Measurements from ENCODE around the gene RIPPLY3.
"Not testable (repeated sequence)": the region's sequence is repeated elsewhere in the genome, so short reads cannot be mapped to it uniquely, and the experiment has no call there.

RIPPLY3 gene

DNA sequence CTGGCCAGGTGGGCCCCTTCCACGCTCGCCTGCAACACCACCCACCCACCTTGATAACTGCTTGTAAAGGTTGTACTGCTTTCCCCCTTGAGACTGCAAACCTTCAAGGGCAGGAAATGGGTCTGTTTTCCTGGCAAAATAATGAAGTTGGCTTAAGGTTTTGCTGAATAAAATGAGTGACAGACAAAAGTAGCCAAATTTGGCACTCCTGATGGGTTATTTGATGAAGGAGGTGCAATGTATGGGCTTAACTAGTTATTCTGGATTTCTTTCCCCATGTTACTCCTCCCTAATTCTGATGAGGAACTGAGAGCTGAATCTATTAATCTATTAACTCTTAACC, 25.5 kb upstream of the RIPPLY3 start:
- DNase-seq, result no peak

DNA sequence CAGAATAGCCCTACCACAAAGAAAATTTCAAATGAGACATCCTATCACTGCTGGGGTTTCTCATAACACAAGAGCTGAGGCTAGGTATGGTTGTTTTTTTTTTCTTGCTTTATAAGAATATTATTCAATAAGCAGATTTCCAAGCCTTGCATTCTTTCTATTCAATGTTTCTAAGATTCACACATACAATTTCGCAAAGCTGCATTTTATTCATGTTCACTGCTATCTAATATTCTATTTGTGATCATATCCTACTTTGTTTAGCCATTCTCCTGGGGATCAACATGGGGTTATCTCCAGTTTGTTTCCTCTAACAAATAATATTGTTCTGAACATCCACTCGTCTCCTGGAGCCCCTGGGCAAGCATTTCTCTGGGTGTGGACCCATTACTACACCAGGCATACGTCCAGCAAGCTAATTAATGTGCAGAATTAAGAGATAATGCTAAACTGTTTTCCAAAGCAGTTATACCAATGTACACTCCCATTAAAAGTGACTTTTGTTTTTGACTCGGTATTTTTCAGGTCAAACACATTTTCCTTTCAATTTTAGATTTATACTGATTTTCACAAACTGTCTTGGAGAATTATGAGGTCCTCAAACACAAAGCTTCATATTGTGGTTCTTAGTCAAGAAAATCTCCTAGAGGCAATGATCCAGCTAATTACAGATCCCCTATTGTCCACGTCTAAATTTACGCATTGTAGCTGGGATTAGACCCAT, 24.4 kb upstream of the RIPPLY3 start:
- no peak for DNase-seq

DNA sequence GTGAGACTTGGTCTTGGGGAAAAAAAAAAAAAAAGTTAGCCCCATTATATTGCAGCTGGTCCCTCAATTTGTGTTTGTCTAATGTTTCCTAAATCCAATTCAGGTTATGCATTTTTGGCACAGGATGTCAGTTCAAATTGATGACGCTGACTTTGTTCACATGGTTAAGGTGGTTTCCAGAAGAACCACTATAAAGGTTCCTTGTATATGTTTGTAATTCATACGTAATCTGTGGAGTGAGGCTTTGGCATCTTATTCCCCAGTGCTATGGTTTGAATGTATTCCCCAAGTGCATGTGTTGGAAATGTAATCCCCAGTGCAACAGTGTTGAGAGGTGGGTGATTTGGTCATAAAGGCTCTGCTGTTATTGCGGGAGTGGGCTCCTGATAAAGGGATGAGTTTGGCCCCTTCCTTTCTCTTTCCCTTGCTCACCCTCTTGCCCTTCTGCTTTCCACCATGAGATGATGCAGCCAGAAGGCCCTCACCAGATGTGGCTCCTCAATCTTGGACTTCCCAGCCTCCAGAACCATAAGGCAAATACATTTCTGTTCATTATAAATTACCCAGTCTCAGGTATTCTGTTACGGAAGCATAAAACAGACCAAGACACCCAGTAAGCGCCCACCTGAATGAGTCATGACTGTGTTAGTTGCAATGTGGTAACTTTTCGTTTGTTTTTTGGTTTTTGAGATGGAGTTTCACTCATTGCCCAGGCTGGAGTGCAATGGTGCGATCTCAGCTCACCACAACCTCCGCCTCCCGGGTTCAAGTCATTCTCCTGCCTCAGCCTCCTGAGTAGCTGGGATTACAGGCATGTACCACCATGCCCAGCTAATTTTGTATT, 20.5 kb upstream of the RIPPLY3 start:
- DNase-seq, result no peak

DNA sequence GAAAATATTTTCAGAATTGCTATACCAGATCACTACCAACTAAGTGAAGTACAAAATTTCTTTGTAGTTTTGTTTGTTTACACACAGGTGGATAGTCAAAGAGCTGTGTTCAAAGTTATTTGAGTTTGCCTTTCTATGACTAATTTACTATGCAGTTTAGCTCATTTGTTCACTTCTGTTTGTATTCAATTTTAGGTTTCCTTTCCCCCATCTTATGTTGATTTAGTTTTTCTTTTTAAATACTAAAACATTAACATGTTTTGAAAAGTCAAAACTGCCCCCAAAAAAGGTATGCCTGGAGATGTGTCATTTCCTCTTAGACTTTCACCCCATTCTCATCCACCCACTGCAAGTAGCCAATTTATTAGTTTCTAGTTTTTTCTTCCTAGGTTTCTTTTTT, 18.7 kb upstream of the RIPPLY3 start:
- DNase-seq, result no peak

DNA sequence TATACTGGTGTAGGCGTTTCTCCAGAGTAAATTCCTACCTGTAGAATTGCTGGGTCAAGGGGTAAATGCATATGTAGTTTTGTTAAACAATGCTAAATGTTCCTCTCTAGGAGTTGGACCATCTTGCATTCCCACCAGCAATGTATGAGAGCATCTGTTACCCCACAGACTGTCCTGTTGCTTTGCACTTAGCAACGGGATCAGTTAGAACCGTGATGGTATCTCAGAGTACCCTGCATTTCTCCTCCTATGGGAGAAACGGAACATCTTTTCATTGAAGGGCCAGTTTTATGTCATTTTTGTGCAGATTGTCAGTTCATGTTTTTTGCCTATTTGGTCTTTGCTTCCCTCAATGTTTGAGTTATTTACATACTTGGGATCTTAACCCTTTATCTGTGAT, 18.0 kb upstream of the RIPPLY3 start:
- DNase-seq, result no peak

DNA sequence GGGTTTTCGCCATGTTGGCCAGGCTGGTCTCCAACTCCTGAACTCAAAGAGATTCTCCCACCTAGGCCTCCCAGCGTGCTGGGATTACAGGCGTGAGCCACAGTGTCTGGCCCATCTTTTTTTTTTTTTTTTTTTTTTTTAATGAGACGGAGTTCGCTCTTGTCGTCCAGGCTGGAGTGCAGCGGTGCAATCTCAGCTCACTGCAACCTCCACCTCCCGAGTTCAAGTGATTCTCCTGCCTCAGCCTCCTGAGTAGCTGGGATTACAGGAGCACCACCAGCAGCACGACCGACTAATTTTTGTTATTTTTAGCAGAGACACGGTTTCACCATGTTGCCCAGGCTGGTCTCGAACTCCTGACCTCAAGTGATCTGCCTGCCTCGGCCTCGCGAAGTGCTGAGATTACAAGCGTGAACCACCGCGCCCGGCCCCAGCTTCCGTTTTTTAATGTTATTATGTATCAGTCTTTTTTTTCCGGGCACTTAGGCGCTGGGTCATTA, 17.3 kb upstream of the RIPPLY3 start:
- DNase-seq, result not testable (repeated sequence)

DNA sequence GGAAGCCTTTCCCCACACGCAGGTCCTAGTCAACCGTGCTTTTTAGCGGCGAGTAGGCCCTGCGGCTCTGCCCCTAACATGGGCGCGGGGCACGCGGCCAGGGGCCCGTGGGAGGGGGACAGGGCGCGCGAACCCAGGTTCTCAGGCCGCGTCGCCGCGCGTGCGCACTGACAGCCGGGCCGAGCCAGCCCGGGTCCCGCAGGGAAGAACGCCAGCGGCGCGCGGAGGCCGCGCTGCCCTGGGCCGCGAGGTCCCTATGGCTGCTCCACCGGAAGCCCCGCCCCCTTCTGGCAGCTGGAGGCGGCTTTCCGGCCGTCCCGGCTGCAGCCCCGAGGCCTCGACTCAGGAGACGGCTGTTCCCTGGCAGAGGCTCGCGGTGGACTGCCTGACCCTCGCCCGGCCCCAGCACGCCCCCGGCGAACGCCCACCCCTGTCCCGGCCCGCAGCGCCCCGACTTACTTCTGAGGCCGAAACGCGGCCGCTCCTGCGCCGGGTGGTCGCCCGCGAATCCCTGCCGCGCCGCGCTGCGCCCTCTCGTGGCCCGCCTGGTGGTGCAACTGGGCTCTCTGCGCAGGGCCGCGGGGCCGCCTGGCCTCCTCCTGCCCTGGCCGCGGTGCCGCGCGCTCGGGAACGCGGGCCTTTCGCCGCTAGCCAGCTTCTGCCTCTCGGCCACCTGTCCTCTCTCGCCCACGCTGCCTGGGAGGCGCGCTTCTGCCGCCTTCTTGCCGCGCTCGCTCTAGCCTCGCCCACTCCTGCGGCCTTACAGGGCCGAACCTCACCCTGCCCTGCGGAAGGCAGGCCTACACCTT, 16.6 kb upstream of the RIPPLY3 start:
- DNase-seq, result peak; percentile 94

DNA sequence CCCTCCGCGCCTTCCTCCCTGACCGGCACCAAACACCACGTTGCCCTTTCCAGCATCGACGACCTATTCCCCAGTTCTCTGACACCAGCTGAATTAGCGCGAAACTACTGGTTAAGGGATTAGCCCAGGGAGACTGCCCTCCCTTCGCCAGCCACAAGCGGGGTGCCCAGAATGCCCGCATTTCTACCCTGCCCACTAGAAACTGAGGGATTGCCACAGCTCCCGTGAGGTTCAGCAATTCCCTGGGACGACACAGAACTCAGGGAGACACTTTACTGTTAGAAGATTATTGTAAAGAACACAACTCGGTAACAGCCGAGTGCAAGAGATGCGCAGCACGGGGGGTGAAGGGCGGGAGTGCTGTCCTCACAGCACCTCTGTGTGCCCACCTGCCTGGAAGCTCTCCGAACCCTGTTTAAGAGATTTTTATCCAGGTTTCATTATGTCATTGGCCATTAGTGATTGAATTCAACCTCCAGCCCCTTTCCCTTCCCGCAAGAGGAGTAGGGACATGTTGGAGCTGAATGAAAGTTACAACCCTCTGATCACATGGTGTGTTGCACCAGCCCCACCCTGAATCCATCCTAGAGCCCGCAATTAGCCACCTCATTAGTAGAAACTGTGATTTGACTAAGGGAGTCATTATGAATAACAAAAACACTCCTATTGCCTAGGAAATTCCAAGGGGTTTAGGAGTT, 15.8 kb upstream of the RIPPLY3 start:
- DNase-seq, result no peak

DNA sequence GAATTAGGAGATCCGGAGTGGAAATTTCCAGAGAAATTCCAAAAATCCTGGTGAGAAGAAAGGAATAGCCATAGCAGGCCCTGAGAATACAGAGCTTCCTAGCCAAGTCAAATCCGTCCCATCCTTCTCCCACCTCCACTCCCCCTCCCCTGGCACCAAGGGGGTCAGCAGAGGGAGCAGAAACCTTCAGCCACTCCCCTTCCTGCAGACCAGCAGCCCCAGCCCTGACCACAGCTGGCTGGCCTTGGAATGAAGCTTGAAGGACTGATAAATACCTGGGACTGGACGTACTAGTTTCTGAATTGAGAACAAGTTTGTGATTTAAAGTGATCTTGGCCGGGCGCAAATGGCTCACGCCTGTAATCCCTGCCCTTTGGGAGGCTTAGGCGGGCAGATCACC, 13.8 kb upstream of the RIPPLY3 start:
- no peak for DNase-seq

DNA sequence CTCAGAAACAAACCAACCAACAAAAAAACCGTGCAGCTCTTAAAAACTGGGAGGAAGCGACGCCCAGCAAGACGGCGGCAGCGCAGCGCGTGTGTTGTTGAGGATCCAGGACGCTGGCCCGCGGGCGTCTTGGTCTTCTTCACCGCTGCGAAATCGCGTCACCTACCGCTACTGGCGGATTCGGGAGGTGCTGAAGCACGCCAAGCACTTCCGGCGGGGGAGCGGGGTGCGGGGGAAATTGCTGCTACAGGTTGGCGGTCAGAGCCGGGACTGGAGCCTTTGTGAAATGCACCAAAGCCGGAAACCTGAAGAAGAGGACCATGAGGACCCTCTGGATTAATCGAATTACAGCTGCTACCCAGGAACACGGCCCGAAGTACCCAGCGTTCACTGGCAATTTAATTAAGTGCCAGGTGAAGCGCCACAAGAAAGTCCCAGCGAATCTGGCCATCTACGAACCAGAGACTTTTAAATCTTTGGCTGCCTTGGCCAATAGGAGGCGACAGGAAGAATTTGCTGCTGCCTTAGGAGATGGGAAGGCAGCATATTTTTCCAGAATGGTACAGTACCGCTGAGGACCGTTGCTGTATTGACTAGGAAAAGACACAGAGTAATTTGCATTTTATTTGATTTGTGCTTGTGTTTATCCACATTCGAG, 11.9 kb upstream of the RIPPLY3 start:
- peak; percentile 24 for DNase-seq

DNA sequence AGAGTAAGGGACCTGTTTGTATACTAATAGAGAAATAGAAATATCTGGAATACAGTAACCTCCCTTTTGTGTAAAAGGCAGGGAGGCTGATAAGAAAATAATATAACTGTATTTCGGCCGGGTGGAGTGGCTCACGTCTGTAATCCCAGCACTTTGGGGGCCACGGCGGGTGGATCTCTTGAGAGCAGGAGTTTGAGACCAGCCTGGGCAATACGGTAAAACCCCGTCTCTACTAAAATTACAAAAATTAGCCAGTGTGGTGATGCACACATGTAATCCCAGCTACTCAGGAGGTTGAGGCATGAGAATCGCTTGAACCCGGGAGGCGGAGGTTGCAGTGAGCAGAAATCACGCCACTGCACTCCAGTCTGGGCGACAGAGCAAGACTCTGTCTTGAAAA, 11.2 kb upstream of the RIPPLY3 start:
- DNase-seq, result not testable (repeated sequence)

DNA sequence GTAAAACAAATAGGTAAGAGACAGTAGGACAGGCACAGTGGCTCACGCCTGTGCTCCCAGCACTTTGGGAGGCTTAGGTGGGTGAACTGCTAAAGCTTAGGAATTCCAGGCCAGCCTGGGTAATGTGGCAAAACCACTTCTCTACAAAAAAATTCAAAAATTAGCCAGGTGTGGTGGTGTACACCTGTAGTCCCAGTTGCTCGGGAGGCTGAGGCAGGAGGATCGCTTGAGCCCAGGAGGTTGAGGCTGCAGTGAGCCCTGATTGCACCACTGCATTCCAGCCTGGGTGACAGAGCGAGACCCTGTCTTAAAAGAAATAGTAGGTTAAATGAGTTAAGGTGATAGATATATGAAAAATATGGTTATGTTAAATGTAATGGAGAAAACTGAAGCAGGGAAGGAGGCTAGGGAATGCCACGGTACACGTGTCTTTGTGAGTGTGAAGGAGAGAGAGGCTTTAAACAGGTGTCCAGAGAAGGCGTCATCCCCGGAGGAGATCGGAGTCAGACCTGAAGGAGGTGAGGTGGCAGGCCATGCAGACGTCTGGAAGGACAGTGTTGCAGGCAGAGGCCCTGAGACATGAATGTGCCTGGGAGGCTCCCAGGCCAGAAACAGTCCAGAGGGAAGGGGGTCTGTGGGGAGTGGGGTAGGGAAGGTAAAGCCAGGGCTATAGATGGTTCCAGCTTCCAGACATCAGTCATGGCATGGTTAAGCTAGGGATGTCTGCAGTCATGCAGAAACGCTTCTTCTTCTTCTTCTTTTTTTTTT, 7.2 kb upstream of the RIPPLY3 start:
- no peak for DNase-seq

DNA sequence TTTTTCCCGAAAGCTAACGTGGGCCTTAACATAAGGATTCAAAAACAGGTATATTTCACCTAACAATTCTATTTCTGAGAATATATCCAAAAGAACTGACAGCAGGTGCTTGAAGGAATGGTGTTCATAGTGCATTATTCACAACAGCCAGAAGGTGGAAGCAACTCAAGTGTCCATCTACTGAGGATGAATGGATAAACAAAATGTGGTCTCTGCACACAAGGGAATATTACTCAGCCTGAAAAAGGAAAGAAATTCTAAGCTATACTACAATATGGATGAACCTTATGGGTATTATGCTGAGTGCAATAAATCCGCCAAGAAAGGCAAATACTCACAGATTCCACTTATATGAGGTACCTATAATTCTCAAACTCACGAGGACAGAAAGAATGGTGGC, 6.1 kb upstream of the RIPPLY3 start:
- no peak for DNase-seq

DNA sequence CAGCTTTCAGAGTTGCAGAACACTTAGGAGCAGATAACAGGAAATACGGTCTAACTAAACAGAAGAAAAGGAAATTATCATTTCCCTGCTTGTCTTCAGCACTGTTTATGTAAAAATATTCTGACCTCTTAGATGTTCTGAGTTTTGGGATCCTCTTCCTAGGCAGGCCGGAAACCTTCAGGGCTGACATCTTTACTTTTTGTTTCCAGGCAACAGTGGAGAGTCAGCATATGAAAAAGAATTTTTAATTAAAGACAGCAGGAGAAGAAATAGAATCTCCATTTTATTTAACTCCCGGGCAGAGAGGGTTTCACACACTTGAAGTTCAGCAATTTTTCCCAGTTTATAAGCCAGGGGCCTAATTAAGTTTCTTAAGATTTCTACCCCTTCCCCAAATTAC, 5.1 kb upstream of the RIPPLY3 start:
- peak; percentile 22 for DNase-seq

DNA sequence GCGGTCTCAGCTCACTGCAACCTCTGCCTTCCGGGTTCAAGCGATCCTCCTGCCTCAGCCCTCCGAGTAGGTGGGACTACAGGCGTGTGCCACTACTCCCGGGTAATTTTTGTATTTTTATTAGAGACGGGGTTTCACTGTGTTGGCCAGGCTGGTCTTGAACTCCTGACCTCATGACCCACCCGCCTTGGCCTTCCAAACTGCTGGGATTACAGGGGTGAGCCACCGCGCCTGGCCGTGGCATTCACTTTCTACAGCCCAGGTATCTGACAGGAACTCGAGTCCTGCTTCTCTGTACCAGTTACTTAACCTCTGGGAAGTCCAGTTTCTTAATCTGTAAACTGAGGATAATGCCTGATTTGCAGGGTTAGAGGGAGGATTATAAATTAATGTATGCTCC, 3.7 kb upstream of the RIPPLY3 start:
- DNase-seq, result not testable (repeated sequence)

DNA sequence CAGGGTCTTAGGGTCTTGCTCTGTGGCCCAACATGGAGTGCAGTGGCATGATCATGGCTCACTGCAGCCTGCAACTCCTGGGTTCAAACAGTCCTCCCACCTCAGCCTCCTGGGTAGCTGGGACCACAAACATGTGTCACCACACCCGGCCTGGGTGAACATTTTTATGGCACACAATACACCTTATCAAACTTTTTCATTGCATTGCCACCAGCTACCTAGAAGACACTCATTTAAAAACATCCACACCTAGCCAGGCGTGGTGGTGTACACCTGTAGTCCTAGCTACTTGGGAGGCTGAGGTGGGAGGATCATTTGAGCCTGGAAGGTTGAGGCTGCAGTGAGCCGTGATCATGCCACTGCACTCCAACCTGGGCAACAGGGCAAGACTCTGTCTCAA, 2.6 kb upstream of the RIPPLY3 start:
- not testable (repeated sequence) for DNase-seq

DNA sequence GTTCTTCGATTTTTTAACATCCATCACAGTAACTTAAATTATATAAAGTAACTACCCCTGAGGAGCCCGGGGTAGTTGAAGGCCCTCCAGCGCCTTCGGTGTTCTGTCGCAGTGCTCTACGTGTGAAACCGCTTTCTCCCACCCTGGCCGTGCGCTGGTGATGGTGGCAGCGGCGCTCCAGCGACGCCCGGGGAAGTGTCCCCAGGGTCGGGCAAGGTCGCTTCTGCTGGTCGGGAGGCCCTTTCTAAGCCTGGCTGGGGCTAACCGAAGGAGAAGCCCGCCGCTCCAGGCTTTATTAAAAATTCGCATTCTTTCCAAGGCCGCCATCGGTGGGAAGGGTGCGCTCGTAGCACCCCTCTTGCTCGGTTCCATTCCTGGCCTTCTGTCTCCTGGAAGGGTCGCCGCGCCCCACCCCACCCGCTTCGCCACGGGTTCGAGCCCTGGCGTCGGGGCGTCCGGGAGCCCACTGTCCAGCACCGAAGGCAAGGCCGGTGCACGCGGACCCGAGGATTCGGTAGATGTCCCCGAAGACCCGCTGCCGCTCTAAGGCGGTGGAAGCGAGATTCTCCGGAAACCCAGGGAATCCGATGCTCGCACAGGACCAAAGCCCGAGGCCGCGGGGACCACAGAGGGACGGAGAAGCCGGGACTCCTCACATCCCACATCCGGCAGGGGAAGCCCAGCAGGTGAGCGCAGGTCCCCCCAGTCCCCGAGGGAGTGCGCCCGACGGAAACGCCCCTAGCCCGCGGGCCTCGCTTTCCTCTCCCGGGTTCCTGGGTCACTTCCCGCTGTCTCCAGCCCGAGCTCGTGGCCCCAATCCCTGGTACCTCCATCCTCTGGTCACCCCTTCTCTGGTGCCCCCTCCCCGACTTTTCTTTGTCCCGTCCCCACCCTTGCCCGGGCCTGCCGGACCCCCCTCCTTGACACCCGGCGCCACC, 685 bp upstream of the RIPPLY3 start:
- no peak for DNase-seq

DNA sequence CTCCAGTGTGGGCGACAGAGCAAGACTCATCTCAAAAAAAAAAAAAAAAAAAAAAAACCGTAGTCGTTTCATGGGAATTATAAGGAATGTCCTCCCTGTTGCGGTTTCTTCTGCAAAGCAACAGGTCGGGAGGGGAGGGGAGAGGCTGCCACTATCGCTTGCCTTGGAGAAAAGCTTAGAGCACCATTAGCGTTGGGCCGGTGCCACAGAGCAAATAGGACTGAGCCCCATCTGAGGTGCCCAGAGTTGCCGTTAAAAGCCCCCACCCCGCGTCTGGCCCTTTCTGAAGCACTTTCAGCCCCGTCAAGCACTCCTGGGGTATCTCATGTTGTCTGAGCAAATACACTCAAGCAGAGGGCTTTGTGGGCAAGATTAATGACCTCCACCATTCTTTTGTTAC, 2.2 kb downstream of the RIPPLY3 start:
- no peak for DNase-seq

DNA sequence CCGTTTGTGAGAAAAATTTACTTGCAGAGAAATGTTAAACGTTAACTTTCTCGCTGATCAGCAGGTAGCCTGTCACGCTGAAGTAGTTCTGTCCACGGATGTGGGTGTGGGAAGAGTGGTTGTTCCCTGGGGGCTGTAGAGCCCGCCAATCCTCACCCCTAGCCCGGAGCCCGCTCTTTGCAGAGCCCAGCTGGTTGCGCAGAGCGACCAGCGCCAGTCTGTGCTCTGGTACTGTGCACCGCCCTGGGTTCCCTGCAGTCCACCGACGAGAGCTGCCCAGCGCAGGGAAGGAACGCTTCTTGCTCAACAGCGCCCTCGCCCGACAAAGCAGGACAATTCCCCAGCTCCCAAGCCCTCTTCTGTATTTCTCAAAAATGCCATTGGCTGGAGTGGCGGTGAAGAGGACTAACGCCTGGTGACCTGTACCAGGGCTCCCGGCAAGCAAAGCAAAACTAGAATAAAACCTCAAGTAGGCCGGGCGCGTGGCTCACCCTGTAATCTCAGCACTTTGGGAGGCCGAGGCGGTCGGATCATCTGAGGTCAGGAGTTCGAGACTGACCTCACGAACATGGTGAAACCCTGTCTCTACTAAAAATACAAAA, 3.3 kb downstream of the RIPPLY3 start:
- peak; percentile 70 for DNase-seq

Data from fibroblast of skin of abdomen (primary cell).